Uterus (tissue), 2 donors: ENCODE results near the gene KIF26B.

Experiments used
- POLR2A ChIP-seq, 2 donors: fragments of 450-650 bp; IDR thresholded peaks; one replicate each; pipeline ENCODE4 v1.6.1; 2016; ENCODE audit warnings: antibody characterized with exemption in 2 of 2, mild to moderate bottlenecking in 1 of 2, moderate library complexity in 1 of 2
- TF ChIP-seq, protein P1 (sequence below), 4 experiments: fragments of 200-600 bp in 2 of 4; fragments of 450-650 bp in 2 of 4; sonication (generic) in 2 of 4; IDR thresholded peaks; one replicate each; pipeline ENCODE4 v1.5.1; 2016 to 2019; ENCODE audit warnings: antibody characterized with exemption in 4 of 4, mild to moderate bottlenecking in 2 of 4, moderate library complexity in 1 of 4

DNA sequence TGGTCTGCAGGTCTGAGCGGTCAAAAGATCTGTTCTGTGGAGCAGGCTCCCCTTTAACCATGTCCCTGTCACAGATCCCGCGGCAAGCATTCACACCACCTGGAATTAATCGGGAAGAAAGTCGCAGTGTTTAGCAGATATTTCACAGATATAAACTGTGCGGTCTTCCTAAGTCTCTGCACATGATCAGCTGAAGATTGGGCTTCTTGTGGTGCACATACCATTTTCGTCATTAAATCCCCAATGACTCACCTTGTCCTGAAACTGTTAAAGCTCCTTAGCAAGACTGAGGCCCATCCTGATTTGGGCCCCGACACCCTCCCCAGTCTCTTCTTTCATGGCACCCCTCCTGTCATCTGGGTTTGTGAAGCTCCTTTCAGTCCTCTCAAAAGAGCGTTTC is 158.8 kb downstream of the KIF26B start:
- TF ChIP-seq, protein P1, sequence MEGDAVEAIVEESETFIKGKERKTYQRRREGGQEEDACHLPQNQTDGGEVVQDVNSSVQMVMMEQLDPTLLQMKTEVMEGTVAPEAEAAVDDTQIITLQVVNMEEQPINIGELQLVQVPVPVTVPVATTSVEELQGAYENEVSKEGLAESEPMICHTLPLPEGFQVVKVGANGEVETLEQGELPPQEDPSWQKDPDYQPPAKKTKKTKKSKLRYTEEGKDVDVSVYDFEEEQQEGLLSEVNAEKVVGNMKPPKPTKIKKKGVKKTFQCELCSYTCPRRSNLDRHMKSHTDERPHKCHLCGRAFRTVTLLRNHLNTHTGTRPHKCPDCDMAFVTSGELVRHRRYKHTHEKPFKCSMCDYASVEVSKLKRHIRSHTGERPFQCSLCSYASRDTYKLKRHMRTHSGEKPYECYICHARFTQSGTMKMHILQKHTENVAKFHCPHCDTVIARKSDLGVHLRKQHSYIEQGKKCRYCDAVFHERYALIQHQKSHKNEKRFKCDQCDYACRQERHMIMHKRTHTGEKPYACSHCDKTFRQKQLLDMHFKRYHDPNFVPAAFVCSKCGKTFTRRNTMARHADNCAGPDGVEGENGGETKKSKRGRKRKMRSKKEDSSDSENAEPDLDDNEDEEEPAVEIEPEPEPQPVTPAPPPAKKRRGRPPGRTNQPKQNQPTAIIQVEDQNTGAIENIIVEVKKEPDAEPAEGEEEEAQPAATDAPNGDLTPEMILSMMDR (IDR thresholded peaks at IDR 0.05), result no peak
- no peak for TF ChIP-seq POLR2A (IDR thresholded peaks at IDR 0.05)
